Suprapubic skin (tissue), 4 donors: ENCODE data around the gene ARAP2.

ENCODE experiments used
- CTCF ChIP-seq, 2 donors: fragments of 200-600 bp in 1 of 2; fragments of 450-650 bp in 1 of 2; sonication (generic) in 1 of 2; IDR thresholded peaks; one replicate each; pipeline ENCODE4 v1.5.1; 2016 to 2019; ENCODE audit warnings: antibody characterized with exemption in 2 of 2, mild to moderate bottlenecking in 1 of 2, moderate library complexity in 1 of 2
- EP300 ChIP-seq: sonication (generic); formaldehyde crosslinking; IDR thresholded peaks from one replicate; pipeline ENCODE4 v1.6.1; 2017; ENCODE audit warnings: antibody characterized with exemption
- POLR2A ChIP-seq, 2 donors: fragments of 450-650 bp; IDR thresholded peaks; one replicate each; pipeline ENCODE4 v1.6.1; 2017; ENCODE audit warnings: antibody characterized with exemption in 2 of 2, mild to moderate bottlenecking in 2 of 2, moderate library complexity in 2 of 2
- POLR2AphosphoS5 ChIP-seq, 3 donors: sonication (generic); formaldehyde crosslinking; IDR thresholded peaks; one replicate each; pipeline ENCODE4 v1.6.1; 2017; ENCODE audit warnings: antibody characterized with exemption in 3 of 3

- TF ChIP-seq CTCF (IDR thresholded peaks at IDR 0.05): no peak
- no peak for TF ChIP-seq POLR2A (IDR thresholded peaks at IDR 0.05)
- no peak for TF ChIP-seq POLR2AphosphoS5 (IDR thresholded peaks at IDR 0.05)
- TF ChIP-seq EP300: no peak
Observed at GRCh38 chr4:36226430-36227227, 17.7 kb downstream of the ARAP2 start.
